GM04503 (cell line): Measurements from ENCODE around the gene CTNND2.
"Not testable (repeated sequence)": the region's sequence is repeated elsewhere in the genome, so short reads cannot be mapped to it uniquely, and the experiment has no call there.

ENCODE experiments used
- DNase-seq: peaks from one replicate; pipeline ENCODE4 v3.0.0-alpha.2; 2012; ENCODE audit warnings: low read depth

Gene CTNND2

DNA sequence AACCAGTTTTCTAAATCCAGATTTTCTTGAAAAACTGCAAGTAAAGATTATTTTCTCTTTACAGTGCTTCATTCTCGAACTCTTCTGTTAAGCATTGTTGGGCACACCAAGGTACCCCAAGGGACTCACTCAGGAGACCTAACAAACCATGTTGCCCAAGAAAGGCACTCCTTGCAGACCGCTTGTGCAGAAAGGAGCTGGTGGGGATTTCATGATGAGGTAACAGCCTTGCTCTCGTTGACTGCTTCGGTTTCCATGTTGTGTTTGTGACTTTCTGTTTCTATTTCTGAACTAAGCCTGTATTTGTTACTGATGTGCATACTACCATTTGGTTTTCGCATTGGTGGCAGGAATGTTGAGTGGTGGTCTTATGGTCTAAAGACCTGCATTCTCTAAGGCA, 876.6 kb downstream of the CTNND2 start:
- DNase-seq, result no peak

- DNase-seq, result no peak
Observed at GRCh38 chr5:11026543-11026942, 877.7 kb downstream of the CTNND2 start.

DNA sequence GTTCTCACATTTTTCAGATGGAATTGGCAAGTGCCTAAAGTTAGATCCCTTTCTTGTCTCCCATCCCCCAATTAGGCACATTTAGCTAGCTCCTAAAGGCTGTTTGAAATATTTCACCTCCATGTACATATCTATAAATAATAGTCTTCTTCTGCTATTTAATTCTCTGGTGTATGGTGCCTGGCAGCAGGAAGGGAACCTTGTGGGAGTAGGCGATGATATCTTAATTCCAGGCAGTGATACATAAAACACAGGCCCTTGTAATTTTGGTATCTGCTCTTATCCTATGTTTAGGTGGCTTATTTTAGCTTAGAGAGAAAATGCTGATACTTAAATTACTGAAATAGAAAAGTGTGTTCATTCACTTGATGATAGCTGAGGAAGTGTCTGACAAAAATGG, 880.3 kb downstream of the CTNND2 start:
- no peak for DNase-seq

DNA sequence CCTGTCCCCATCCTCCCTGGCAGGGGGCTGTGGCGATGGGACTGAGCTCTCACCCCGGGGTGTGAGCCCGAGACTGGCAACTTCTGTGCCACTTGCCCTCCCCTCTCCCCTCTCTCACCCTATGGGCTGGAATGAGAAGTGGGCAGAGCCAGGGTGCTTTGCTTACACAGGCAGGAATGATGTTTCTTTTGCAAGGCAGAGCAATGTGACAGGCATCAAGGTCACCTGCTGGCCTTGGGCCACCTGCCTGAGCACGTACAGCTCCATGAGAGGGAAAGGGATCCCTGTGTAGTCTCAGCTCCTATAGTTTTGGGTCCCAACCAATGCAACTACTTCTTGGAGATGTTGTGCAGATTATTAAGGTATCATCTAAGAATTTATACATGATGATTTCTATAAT, 890.5 kb downstream of the CTNND2 start:
- DNase-seq, result no peak

GRCh38 chr5:11012295-11012694, 892.0 kb downstream of the CTNND2 start:
- DNase-seq, result no peak

DNA sequence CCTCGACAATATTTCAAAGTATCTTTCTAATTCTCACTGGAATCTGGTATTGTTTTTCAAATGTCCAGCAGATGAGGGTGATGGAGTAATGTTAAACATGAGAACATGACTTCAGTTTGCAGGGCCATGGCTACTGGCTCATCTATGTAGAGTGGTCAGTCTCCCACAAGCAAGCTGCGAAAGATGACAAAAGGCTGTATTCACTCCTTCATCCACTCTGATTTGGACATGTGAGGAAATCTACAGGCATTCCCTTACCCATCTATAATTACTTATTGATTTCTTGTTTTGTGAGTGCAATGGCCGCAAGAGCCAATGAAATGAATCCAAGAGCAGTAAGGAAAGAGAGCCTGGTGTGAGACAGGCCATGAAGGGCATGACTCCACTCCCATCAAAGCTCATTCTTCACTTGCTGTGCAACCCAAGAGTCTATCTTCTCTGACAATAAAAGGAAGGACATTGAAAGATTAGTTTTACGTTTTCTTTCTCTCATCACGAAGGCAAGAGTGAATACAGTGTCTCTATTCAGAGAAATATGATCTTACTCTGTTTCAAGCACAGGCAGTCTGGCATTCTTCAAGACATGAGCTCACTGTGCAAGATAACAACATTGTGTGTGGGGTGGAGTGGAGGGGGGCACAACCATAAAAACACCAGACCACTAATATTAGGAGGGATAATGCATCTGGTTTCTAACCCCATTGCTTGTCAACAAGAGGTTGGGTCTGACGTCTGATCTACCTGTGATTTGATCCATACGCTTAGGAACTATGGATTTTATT, 893.6 kb downstream of the CTNND2 start:
- DNase-seq, result no peak

DNA sequence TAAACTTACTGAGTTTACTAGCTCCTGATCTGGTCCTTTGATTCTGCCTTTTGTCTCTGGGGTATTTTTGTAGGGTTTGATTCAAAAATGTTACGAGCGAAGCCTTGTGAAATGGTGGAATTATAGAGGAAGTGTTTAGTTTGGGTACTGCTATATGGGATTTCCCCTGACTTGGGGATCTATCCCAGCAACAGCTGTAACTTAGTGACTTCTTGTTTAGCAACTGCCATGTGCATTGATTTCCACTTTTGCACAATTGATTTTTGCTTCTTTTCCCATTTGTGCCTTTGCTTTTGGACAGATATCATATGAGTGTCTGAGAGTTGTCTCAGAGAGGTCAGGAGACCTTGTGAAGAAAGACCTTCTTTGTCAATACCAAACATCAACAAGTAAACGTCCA, 894.7 kb downstream of the CTNND2 start:
- DNase-seq, result no peak

- no peak for DNase-seq
Observed at GRCh38 chr5:11007269-11007870, 896.9 kb downstream of the CTNND2 start.

DNA sequence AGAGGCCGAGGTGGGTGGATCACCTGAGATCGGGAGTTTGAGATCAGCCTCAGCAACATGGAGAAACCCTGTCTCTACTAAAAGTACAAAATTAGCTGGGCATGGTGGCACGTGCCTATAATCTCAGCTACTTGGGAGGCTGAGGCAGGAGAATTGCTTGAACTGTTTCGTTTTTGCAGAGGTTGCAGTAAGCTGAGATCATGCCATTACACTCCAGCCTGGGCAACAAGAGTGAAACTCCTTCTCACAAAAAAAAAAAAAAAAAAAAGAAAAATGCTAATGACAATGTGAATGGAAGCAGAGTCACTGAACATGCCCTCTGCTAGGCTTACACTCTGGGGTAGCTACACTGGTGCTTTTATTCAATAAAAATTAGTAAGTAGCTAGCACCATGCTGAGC, 899.7 kb downstream of the CTNND2 start:
- DNase-seq, result not testable (repeated sequence)

DNA sequence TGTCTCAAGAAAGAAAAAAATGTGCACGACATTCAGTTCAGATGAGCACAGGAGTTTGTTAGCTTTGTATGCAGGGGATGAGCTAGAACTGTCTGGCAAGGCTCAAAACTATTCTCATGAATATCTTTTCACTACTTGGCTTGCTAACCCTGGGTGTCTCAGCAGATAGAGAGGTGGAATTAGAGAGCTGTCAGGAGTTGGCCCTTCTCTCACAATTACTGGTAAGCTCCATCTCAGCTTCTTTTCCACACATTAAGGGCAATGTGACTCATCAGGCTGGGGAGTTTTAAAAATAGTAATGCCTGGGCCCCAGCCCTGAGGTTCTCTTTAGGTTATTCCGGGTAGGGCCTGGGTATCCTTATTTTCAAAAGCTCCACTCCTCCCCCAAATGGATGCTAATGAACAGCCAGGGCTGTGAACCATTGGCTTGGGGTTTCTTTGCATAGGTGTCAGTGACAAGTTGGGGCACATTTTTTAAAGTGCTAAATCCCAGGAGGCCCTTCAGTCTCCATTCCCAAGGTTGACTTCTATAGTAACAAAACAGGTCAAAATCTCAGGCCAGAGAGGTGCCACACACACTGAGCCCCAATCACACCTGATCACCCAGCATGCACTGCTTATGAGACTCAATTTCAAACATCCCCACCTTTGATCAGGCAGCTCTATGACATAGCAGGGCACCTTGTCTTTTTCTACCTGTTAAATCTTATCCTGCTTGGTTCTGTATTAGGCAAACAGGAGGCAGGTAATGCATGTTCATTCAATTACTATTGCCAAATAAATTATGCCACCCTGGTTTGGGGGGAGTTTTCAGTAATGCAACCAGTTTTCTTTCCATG, 903.5 kb downstream of the CTNND2 start:
- DNase-seq, result no peak

- DNase-seq, result no peak
Observed at GRCh38 chr5:10999714-11000113, 904.5 kb downstream of the CTNND2 start.

GRCh38 chr5:10995891-10996290, 908.4 kb downstream of the CTNND2 start:
- DNase-seq, result no peak

DNA sequence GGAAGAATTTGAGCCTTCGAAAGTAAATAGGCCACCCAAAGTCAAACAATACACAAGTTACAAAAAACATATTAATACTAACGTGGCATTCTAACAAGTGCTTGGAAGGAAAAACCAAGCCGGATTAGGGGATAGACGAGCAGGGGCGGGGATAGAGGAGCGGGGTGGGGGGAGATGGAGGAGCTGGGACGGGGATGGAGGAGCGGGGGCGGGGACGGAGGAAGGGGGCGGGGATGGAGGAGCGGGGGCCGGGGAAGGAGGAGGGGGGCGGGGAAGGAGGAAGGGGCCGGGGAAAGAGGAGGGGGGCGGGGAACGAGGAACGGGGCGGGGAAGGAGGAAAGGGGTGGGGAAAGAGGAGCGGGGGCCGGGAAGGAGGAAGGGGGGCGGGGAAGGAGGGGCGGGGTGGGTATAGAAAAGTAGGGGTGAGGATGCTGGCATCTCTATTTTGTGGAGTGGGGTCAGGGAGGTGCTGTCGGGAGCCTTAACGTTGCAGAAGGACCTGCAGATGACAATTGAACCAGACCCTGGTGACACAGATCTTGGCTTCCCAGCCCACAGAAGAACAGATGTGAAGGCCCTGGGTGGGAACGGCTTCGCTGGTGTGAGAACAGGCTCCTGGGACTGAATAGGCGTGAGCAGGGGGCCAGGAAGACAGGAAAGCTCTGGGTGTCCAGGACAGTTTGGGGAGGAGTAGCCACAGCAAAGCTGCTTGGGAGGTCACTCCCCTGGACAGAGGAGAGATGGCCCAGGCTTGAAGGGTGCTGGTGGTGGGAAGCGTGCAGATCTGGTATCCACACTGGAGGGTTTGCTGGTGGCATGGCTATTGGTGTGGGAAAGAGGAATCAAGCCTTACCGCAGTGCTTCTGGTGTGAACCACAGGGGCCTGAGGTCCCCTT, 909.9 kb downstream of the CTNND2 start:
- DNase-seq, result no peak

- no peak for DNase-seq
Observed at GRCh38 chr5:10990634-10991033, 913.6 kb downstream of the CTNND2 start.

- no peak for DNase-seq
Observed at GRCh38 chr5:10989577-10990263, 914.5 kb downstream of the CTNND2 start.

DNA sequence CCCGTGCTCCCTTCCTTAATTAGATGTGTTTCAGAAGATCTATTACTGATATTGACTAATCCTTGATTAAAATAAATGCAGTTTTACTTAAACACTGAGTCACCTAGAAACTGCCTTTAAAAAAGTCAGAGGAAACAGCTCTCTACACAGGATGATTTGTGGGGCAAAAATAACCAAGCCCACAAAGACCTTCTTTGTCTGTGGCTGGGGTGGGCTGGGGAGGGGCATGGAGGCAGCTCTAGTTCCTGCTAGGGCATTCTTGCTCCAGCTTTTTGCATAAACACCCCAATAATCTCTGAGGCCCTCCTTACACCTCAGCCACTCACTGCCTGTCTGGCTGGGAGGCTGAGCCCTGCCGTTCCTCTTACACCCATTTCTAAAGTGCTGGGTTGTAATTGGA, 915.6 kb downstream of the CTNND2 start:
- no peak for DNase-seq

DNA sequence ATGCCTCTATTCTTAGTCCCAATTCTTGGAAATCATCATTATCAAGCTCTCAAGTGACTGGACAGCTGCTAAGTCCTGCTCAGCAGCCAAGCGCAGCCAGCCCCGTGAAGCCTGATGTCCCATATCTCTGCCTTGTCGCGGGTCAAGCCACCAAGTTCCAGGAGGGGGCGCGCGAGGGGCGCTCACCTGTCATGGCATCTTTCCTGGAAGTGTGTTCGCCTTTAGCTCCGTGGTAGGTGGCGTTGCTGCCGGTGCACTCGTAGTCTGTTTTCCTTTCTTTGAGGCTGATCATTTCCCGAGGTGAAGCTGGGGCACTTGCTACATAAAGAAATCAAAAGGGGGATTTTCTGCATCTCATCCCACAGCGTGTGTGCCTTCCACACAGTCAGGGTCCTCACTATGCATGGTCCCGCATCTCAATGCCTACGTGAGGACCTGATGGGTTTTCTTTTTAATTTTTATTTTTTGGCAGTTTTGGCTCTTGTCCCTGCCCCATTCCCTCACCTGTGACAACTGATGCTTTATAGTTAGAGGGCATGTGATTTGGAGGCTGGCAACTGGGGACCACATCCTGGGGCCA, 916.2 kb downstream of the CTNND2 start:
- DNase-seq, result no peak

GRCh38 chr5:10987276-10987924, 916.8 kb downstream of the CTNND2 start:
- DNase-seq, result no peak

DNA sequence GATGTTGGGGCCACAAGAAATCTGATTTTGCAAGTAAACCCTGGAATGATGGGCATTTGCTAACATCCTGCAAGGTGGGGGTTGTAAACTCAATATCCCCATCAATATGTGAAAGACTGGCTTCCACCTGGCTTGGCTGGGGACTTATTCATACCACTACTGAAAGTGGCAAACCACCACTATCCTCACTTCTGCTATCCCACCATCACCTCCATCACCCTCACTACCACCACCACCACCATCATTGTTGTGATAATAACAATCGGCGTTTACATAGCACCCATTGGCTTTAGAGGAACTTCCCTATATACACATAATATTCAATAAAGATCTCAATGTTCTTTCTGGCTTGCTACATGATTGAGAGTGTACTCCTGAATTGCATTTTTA, 918.5 kb downstream of the CTNND2 start:
- no peak for DNase-seq

- DNase-seq, result no peak
Observed at GRCh38 chr5:10985091-10985720, 919.0 kb downstream of the CTNND2 start.
